Measurements from ENCODE around the gene HDAC4.

HDAC4 gene

DNA sequence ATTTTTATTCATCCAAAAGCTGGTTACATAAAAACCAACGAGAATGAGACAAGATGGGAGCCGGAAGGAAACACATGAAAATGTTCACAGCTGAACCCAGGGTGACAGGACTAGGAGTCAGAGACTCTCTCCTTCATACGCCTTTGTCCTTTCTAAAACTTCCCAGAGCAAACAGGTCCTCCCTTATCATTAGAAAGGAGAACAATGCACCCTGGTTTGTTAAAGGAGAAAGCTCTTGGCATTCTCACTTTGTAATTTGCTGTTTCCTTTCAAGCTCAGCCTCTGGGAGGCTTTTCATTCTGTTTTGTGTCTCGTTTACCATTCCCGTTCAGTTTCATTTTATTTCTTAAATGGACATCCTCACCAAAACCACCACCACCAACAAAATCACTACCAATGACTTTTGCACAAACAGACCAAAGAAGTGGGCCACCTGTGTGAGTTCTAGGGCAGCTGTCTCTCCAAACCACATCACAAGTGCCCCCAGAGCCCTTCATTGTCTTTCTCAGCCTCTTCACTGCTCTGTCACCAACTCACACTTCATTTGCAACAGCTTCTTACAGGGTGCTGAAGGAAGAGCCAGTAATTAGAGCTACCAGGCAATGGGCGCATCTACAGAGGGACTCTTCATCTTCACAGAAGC lies 105.3 kb downstream of the HDAC4 start:
- Histone ChIP-seq H3K27me3 (ENCODE audit: insufficient read depth, poor library complexity, severe bottlenecking) (no peaks in the 10 kb centered on the region), H3K4me3 (replicated peaks; ENCODE audit: insufficient read depth, low read length) (no peak overlapping the region), H3K27ac (replicated peaks) (no peak overlapping the region)
- TF ChIP-seq, protein P1, sequence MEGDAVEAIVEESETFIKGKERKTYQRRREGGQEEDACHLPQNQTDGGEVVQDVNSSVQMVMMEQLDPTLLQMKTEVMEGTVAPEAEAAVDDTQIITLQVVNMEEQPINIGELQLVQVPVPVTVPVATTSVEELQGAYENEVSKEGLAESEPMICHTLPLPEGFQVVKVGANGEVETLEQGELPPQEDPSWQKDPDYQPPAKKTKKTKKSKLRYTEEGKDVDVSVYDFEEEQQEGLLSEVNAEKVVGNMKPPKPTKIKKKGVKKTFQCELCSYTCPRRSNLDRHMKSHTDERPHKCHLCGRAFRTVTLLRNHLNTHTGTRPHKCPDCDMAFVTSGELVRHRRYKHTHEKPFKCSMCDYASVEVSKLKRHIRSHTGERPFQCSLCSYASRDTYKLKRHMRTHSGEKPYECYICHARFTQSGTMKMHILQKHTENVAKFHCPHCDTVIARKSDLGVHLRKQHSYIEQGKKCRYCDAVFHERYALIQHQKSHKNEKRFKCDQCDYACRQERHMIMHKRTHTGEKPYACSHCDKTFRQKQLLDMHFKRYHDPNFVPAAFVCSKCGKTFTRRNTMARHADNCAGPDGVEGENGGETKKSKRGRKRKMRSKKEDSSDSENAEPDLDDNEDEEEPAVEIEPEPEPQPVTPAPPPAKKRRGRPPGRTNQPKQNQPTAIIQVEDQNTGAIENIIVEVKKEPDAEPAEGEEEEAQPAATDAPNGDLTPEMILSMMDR (IDR thresholded peaks at IDR 0.05; ENCODE audit: insufficient read depth, low read length): no peak
- no peak for TF ChIP-seq POLR2AphosphoS5 (IDR thresholded peaks at IDR 0.05; ENCODE audit: low read depth)
- TF ChIP-seq, protein P2, sequence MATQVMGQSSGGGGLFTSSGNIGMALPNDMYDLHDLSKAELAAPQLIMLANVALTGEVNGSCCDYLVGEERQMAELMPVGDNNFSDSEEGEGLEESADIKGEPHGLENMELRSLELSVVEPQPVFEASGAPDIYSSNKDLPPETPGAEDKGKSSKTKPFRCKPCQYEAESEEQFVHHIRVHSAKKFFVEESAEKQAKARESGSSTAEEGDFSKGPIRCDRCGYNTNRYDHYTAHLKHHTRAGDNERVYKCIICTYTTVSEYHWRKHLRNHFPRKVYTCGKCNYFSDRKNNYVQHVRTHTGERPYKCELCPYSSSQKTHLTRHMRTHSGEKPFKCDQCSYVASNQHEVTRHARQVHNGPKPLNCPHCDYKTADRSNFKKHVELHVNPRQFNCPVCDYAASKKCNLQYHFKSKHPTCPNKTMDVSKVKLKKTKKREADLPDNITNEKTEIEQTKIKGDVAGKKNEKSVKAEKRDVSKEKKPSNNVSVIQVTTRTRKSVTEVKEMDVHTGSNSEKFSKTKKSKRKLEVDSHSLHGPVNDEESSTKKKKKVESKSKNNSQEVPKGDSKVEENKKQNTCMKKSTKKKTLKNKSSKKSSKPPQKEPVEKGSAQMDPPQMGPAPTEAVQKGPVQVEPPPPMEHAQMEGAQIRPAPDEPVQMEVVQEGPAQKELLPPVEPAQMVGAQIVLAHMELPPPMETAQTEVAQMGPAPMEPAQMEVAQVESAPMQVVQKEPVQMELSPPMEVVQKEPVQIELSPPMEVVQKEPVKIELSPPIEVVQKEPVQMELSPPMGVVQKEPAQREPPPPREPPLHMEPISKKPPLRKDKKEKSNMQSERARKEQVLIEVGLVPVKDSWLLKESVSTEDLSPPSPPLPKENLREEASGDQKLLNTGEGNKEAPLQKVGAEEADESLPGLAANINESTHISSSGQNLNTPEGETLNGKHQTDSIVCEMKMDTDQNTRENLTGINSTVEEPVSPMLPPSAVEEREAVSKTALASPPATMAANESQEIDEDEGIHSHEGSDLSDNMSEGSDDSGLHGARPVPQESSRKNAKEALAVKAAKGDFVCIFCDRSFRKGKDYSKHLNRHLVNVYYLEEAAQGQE (IDR thresholded peaks at IDR 0.05; ENCODE audit: insufficient replicate concordance, low read depth): no peak
- TF ChIP-seq GABPA (IDR thresholded peaks at IDR 0.05; ENCODE audit: low read depth): no peak
- TF ChIP-seq SPI1 (IDR thresholded peaks at IDR 0.05; ENCODE audit: borderline replicate concordance, low read depth): no peak
- no peak for DNase-seq (ENCODE audit: low read depth in 1 of 2, low spot score in 1 of 2)

DNA sequence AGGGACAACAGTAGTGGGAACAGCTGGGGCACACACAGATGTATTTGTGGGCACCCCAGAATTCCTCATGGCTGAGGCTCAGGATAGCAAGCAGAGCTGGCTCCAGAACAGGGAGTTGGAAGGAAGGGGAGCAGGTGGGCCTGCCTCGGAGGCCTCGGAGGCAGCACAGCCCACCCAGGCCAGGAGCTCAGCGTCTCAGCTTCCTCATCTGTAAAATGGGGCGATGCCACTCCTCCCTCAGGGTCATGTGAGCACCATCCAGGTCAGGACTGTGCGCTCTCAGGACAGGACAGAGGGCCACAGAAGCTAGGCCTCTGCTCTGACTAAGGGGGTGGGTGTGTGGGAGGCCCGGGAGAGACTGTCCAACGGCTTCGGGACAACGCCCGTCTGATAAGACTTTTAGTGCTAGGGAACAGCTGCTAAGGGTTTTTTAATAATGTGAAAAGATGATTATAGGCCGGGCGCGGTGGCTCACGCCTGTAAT lies 106.2 kb downstream of the HDAC4 start:
- no peak overlapping the region for H3K27ac ChIP-seq (replicated peaks)
- H3K27me3 ChIP-seq (ENCODE audit: insufficient read depth, poor library complexity, severe bottlenecking): no peaks in the 10 kb centered on the region
- TF ChIP-seq POLR2AphosphoS5 (IDR thresholded peaks at IDR 0.05; ENCODE audit: low read depth) (no peak), GABPA (IDR thresholded peaks at IDR 0.05; ENCODE audit: low read depth) (no peak), SPI1 (IDR thresholded peaks at IDR 0.05; ENCODE audit: borderline replicate concordance, low read depth) (no peak)
- TF ChIP-seq, protein P1 (IDR thresholded peaks at IDR 0.05; ENCODE audit: insufficient read depth, low read length): no peak
- TF ChIP-seq, protein P2 (IDR thresholded peaks at IDR 0.05; ENCODE audit: insufficient replicate concordance, low read depth): no peak

DNA sequence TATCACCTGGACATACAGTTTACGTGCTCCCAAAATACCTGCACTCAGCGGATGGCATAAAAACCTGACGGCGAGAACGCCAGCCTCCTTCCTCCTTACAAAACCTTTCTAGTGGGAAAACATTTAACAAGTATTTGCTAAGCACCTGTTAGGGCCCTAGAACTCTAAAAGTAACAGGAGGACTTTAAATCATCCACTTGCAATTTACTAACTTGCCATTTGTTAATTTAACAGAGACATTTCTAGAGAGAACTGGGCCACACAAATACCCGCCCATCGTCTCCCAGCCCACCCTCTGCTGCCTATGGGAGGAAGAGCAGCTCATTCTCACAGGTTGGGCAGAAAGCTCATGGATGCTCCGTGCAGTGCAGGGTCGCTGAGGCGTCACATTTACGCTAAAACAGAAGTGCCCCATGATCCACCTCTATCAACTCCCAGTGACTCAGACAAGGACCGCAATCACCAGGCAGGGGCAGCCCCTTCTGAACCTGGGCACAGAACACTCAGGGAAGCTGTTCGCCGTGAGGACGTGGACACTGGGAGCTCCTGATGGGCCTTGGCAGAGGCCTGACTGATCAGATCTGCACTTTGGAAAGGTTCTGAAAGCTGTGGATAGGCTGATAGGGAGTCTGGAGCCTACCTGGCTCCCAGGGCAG lies 106.9 kb downstream of the HDAC4 start:
- no peak for DNase-seq (ENCODE audit: low read depth in 1 of 2, low spot score in 1 of 2)
- Histone ChIP-seq H3K27ac (replicated peaks) (no peak overlapping the region), H3K27me3 (ENCODE audit: insufficient read depth, poor library complexity, severe bottlenecking) (no peaks in the 10 kb centered on the region), H3K4me3 (replicated peaks; ENCODE audit: insufficient read depth, low read length) (no peak overlapping the region)
- TF ChIP-seq, protein P1 (IDR thresholded peaks at IDR 0.05; ENCODE audit: insufficient read depth, low read length): no peak
- TF ChIP-seq SPI1 (IDR thresholded peaks at IDR 0.05; ENCODE audit: borderline replicate concordance, low read depth): no peak
- TF ChIP-seq, protein P2 (IDR thresholded peaks at IDR 0.05; ENCODE audit: insufficient replicate concordance, low read depth): no peak
- TF ChIP-seq GABPA (IDR thresholded peaks at IDR 0.05; ENCODE audit: low read depth): no peak
- no peak for TF ChIP-seq POLR2AphosphoS5 (IDR thresholded peaks at IDR 0.05; ENCODE audit: low read depth)

More for the DNA sequence above, 106.2 kb downstream of the HDAC4 start:
- no peak overlapping the region for H3K4me3 ChIP-seq (replicated peaks; ENCODE audit: insufficient read depth, low read length)
- DNase-seq (ENCODE audit: low read depth in 1 of 2, low spot score in 1 of 2): no peak

Data from HL-60 (cell line).